GM18907 (cell line): ENCODE measurements around the gene ALS2.
"Not testable (repeated sequence)": the region's sequence is repeated elsewhere in the genome, so short reads cannot be mapped to it uniquely, and the experiment has no call there.

ENCODE experiments used
- ATAC-seq: cut with Tn5 transposase; IDR thresholded peaks from one replicate; pipeline ENCODE4 v1.9.1; 2021; ENCODE audit warnings: mild to moderate bottlenecking, moderate library complexity; ENCODE audit not compliant: unreplicated experiment

The ALS2 gene

GRCh38 chr2:201795607-201796477 is 15.1 kb upstream of the ALS2 start:
- ATAC-seq, result no peak

- no peak for ATAC-seq
Measured at GRCh38 chr2:201794294-201794693, 13.6 kb upstream of the ALS2 start.

GRCh38 chr2:201793631-201794030 is 12.9 kb upstream of the ALS2 start:
- no peak for ATAC-seq

- no peak for ATAC-seq
Measured at GRCh38 chr2:201790989-201791388, 10.3 kb upstream of the ALS2 start.

GRCh38 chr2:201790291-201790690 is 9.6 kb upstream of the ALS2 start:
- no peak for ATAC-seq

DNA sequence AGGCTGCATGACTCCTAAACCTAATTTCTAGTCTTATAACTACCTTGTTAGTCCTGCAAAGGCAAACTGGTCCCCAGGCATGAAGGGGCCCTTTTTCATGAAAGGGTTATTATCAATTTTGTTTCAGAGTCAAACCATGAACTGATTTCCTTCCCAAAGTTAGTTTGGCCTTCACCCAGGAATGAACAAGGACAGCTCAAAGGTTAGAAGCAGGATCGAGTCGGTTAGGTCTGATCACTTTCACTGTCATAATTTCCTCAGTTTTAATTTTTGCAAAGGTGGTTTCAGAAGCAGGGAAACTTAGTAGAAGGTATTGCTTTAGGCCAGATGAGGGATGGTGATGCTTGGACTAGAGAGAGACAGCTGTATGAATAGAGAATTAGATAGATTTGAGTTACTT is 8.7 kb upstream of the ALS2 start:
- ATAC-seq, result no peak

DNA sequence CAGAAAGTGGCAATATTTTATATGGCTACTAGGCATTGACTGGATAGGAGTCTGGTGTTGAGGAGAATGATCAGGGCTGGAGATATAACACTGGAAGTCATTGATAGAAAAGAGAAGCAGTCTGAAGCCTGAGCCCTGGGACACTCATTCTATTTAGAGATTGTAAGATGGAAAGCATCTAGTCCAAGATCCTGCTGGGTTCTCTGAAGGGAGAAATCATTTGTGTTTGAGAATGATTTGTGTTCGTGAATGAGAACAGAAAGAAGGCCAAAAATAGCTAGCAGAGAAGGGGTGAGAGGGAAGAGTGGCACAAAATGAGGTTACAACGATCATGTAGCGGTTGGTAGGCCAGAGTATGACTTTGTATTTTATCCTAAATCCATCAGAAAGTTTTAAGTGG is 7.6 kb upstream of the ALS2 start:
- ATAC-seq, result no peak

DNA sequence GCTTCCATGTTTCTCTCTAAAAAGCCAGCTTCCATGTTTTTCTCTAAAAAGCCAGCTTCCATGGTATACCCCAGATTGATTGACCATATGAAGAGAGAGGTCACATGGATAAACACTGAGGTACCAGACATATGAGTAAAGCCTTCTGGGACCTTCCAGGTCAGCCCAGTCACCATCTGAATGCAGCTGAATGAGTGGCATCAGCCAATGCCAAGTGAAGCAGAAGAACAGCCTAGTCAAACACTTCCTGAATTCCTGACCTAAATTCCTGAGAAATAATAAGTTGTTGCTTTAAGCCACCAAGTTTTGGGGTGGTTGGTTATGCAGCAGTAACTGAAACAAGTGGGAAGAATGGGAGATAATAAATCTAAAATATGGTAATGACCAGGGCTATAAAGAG is 5.7 kb upstream of the ALS2 start:
- no peak for ATAC-seq

DNA sequence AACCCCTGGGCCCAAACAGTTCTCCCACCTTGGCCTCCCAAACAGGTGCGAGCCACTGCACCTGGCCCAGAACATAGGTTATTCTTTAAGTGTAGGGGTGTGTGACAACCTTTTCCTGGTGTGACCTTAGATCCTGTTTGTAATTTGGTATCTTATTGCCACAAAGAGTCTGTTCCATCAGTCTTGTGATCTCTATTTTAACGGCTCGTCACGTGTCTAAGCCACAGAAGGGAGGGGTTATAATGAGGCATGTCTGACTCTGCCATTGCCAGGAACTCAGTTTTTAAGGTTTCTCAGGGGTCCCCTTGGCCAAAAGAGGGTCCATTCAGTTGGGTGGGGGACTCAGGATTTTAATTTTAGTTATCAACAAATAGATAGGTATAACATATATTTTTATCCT is 4.4 kb upstream of the ALS2 start:
- no peak for ATAC-seq

- ATAC-seq, result no peak
Measured at GRCh38 chr2:201784563-201784962, 3.8 kb upstream of the ALS2 start.

DNA sequence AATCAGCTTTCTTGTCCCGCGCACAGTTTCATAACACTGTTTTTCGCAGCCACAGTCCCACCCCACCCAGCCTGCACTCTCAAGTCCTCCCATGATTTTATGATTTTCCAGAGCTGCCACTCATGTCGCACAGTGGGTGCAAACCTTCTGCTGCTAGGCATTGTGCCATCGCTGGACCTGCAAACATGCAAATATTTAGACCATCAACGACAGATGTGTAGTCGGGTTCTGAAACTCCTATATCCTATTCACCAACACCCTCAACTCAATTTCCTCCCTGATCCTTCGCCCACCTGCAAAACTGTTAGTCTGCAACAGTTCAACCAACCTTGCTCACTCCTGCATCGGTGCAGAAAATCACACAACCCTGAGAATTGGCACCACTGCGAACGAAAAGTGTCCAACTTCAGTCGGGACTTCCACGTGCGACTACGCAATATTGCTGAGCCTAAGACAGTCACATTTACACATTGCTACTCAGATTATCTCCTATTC is 871 bp upstream of the ALS2 start:
- peak; percentile 8 for ATAC-seq

- peak; percentile 2 for ATAC-seq
Measured at GRCh38 chr2:201779901-201780673, 646 bp downstream of the ALS2 start.

DNA sequence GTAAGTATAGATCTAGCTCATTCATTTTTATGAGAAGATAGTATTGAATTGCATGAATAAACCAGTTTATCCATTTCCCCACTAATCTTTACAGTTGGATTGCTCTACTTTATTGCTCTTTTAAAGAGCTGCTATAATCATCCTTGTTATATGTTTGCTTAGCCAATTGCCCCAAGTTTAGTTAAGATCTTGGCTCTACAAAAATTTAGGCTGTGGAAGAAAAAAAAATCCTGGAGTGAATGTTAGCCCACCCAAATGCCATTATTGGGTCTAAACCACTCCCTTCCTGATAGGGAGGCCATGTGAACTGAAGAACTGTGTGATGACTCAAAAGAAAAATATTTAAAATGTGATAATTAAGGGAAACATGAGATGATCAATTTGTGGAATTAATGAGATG is 2.9 kb downstream of the ALS2 start:
- no peak for ATAC-seq

- no peak for ATAC-seq
Measured at GRCh38 chr2:201777043-201777442, 3.7 kb downstream of the ALS2 start.

DNA sequence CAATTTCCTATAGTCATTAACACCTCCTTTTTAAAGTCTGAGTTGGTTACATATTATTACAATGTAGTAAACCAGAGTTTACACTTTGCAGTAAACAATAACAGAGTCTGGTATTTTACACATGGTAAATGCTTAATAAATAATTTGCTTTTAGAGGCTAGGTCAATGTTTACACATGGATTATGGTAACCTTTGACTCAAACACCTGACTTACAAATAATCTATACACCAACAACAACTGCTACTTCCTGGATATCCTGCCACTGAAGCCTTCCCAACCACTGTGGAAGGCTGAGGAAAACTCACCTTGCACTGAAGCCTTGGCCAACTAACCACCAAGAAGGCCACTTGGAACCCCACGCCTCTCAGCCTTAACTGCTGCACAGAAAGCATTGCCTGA is 5.4 kb downstream of the ALS2 start:
- ATAC-seq, result no peak

DNA sequence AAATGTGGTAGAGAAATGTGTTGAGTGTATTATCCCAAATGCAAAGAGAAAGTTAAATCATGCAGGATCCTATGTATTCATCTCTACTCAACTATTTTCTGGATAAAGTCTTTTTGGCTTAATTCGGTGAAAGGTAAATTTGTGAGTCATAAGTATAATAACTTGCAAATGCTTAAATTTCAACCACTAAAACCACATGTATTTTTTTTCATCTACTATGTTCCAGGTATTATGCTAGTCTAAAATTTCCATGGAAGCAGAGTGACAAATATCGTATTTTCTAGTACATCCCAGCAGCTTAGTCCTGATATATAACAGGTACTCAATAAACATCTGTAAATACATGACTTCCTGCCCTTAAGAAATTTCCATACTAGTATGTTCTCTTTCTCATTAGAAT is 6.2 kb downstream of the ALS2 start:
- no peak for ATAC-seq

- ATAC-seq, result no peak
Measured at GRCh38 chr2:201773990-201774389, 6.7 kb downstream of the ALS2 start.

DNA sequence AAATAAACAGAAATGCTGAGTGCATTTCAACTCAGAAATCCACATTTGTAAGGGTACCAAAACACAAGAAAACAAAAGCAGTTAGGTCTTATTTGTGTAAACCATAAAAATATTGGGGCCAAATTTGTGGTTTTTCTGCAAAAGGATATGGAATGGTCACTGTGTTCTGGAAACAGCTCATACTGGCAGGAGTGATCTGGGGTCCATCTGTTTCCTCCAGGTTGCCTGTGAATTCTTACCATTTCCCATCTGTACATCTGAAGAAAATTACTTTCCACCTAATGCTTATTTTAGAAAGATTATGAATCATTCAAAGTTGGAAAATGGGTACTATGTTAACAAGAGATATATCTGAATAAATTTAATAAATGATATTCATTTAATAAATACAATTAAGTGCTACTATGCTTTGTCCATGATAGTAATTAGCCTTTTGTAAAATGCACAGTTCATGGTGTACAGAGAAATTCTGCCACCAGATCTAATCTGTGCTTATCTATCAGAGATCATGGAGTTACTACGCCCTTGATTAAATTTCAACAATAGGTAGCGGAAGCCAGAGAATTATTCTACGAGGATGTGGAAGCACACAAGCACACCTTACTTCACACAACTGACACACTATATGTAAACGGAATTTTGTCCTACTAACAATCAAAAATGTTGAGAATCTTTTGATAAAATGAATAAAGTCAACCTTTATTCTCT is 10.9 kb downstream of the ALS2 start:
- ATAC-seq, result no peak

DNA sequence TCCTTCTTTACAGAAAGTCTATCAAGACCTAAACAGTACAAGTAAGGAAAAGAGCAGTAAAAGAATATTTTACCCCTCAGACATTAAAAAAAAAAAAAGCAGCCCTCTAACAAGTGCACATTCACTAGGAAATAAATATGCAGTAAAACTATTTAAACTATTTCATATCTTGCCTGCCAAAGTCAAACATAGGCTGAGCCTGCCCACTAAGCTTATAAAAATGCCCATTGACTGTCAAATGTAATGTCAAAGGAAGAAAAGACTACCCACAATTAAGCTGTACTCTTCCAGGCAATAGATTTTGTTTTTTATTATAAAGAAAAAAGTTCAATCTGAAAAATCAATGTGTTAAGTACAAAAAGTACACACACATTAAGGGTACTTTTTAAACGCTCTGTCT is 11.8 kb downstream of the ALS2 start:
- ATAC-seq, result no peak

GRCh38 chr2:201765799-201766198 is 14.9 kb downstream of the ALS2 start:
- ATAC-seq, result no peak

DNA sequence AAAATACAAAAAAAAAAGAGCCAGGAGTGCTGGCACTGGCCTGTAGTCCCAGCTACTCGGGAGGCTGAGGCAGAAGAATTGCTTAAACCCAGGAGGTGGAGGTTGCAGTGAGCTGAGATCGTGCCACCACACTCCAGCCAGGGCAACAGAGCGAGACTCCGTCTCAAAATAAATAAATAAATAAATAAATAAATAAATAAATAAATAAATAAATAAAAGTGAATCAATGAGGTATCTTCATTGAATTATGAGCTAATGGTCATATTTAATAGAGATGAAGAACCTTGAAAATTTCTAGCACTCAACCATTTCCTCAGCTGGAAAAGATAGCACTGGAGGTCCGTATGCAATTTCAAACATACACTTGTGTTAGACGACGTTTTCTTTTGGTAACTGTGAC is 16.3 kb downstream of the ALS2 start:
- not testable (repeated sequence) for ATAC-seq
